MM.1S (cell line): ENCODE measurements around the gene RPL12.

Experiments
- DNase-seq: peaks from one replicate; pipeline ENCODE4 v3.0.0-alpha.2; 2015
- H2AFZ ChIP-seq: fragments of 300-600 bp; sonication (generic); 2 replicates; pipeline ENCODE4 v1.6.0; 2016; ENCODE audit warnings: antibody characterized with exemption, low read length
- H3F3A ChIP-seq: fragments of 300-600 bp; sonication (generic); 2 replicates; pipeline ENCODE4 v1.6.1; 2016; ENCODE audit warnings: mild to moderate bottlenecking, antibody characterized with exemption, low read length, moderate library complexity, mixed read lengths; ENCODE audit not compliant: insufficient read depth
- H3K27ac ChIP-seq: fragments of 300-600 bp; sonication (generic); 2 replicates; pipeline ENCODE4 v1.5.1; 2016; ENCODE audit warnings: mild to moderate bottlenecking, low read length
- H3K27me3 ChIP-seq: fragments of 300-600 bp; sonication (generic); replicated peaks from 2 replicates; pipeline ENCODE4 v1.6.0; 2016; ENCODE audit warnings: low read length; ENCODE audit not compliant: insufficient read depth
- H3K36me3 ChIP-seq: fragments of 300-600 bp; sonication (generic); replicated peaks from 2 replicates; pipeline ENCODE4 v1.6.1; 2016; ENCODE audit warnings: mild to moderate bottlenecking, low read length, mixed read lengths; ENCODE audit not compliant: insufficient read depth
- H3K4me1 ChIP-seq: fragments of 300-600 bp; sonication (generic); 2 replicates; pipeline ENCODE4 v1.6.1; 2016; ENCODE audit warnings: low read length, mixed read lengths
- H3K4me2 ChIP-seq: fragments of 300-600 bp; sonication (generic); 2 replicates; pipeline ENCODE4 v1.6.0; 2016; ENCODE audit warnings: low read depth, low read length
- H3K4me3 ChIP-seq: fragments of 300-600 bp; sonication (generic); 2 replicates; pipeline ENCODE4 v1.5.1; 2016; ENCODE audit warnings: low read length, mixed read lengths
- H3K79me2 ChIP-seq: fragments of 300-600 bp; sonication (generic); 2 replicates; pipeline ENCODE4 v1.6.1; 2016; ENCODE audit warnings: mixed run types, low read length, mixed read lengths
- H3K9ac ChIP-seq: fragments of 300-600 bp; sonication (generic); 2 replicates; pipeline ENCODE4 v1.6.1; 2016; ENCODE audit warnings: low read length, mixed read lengths
- H3K9me2 ChIP-seq: fragments of 300-600 bp; sonication (generic); replicated peaks from 2 replicates; pipeline ENCODE4 v1.6.1; 2016; ENCODE audit warnings: mild to moderate bottlenecking, low read length, mixed read lengths; ENCODE audit not compliant: insufficient read depth
- H3K9me3 ChIP-seq: fragments of 300-600 bp; sonication (generic); replicated peaks from 2 replicates; pipeline ENCODE4 v1.6.1; 2016; ENCODE audit warnings: mild to moderate bottlenecking, low read length, mixed read lengths; ENCODE audit not compliant: insufficient read depth
- H4K20me1 ChIP-seq: fragments of 300-600 bp; sonication (generic); 2 replicates; pipeline ENCODE4 v1.6.1; 2016; ENCODE audit warnings: mild to moderate bottlenecking, low read length, moderate library complexity, mixed read lengths; ENCODE audit not compliant: insufficient read depth
- CTCF ChIP-seq: fragments of 300-600 bp; sonication (generic); IDR thresholded peaks from 2 replicates; pipeline ENCODE4 v1.5.1; 2016; ENCODE audit warnings: antibody characterized with exemption, low read length, mixed read lengths
- EZH2 ChIP-seq: fragments of 300-600 bp; sonication (generic); optimal IDR thresholded peaks from 2 replicates; pipeline ENCODE3; 2017; ENCODE audit warnings: low read depth, mild to moderate bottlenecking, antibody characterized with exemption, low read length, mixed read lengths
- EZH2phosphoT487 ChIP-seq: fragments of 300-600 bp; sonication (generic); IDR thresholded peaks from 2 replicates; pipeline ENCODE4 v1.6.1; 2018; ENCODE audit warnings: antibody characterized with exemption, low read length

The RPL12 gene

DNA sequence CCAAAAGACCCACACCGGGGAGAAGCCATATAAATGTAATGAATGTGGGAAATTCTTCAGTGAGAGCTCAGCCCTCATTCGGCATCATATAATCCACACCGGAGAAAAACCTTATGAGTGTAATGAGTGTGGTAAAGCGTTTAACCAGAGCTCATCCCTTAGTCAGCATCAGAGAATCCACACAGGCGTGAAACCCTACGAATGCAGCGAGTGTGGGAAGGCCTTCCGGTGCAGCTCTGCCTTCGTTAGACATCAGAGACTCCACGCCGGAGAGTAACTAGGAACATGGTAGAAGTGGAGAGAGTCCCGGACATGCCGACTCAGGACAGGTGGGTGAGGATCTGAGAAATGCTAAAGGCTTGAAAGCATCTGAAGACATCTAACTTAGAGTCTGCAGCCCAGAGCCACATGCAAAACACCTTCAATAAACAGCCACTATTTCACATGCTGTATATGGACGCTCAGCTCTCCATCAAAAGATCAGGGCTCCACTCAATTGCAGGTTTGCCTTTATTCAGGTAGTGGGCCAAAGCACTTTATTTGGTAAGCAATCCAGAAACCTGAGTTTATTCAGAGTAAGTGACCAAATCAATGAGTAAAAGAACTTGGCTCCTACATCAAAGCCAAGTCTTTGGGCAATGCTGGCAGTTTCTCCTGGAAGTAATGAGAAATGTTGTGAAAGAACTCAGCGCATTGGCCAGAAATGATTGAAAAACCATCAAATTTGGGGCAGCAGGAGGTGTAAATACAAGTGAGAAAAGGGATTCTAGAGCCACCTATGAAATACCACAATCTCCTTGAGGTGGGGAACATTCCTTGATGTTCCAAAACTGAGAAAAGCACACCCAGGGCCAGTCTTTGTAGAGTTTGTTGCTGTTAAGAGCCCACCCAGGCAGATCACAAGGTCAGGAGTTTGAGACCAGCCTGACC is 6.0 kb downstream of the RPL12 start:
- H3K36me3 ChIP-seq: peaks cover 18% of the 10 kb centered on the region
- TF ChIP-seq EZH2 (no peak), EZH2phosphoT487 (no peak), CTCF (no peak)
- H3K9ac ChIP-seq: no peak overlapping the region
- H3K4me2 ChIP-seq: no peak overlapping the region
- no peak for DNase-seq
- no peaks in the 10 kb centered on the region for H3K9me3 ChIP-seq
- no peaks in the 10 kb centered on the region for H3K9me2 ChIP-seq
- H3K27me3 ChIP-seq: no peaks in the 10 kb centered on the region
- H3K27ac ChIP-seq: no peak overlapping the region; the same call in 1 of the 2 replicates
- H3F3A ChIP-seq: peaks cover 62% of the 10 kb centered on the region
- H2AFZ ChIP-seq: no peak overlapping the region
- H3K4me1 ChIP-seq: peaks cover 8% of the 10 kb centered on the region
- no peak overlapping the region for H3K4me3 ChIP-seq
- peaks cover 27% of the 10 kb centered on the region for H3K79me2 ChIP-seq
- peaks cover 36% of the 10 kb centered on the region for H4K20me1 ChIP-seq

DNA sequence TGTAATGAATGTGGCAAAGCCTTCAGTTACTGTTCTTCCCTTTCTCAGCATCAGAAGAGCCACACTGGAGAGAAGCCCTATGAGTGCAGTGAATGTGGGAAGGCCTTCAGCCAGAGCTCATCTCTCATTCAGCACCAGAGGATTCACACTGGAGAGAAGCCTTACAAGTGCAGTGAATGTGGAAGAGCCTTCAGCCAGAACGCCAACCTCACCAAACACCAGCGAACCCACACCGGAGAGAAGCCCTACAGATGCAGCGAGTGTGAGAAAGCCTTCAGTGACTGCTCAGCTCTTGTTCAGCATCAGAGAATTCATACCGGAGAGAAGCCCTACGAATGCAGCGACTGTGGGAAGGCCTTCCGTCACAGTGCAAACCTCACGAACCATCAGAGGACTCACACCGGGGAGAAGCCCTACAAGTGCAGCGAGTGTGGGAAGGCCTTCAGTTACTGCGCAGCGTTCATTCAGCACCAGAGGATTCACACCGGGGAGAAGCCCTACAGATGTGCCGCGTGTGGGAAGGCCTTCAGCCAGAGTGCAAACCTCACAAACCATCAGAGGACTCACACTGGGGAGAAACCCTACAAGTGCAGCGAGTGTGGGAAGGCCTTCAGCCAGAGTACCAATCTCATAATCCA is 6.8 kb downstream of the RPL12 start:
- Histone ChIP-seq H3F3A (peaks cover 54% of the 10 kb centered on the region), H3K9ac (no peak overlapping the region), H3K27me3 (no peaks in the 10 kb centered on the region), H4K20me1 (peaks cover 28% of the 10 kb centered on the region), H3K36me3 (peaks cover 14% of the 10 kb centered on the region), H3K4me3 (no peak overlapping the region), H3K79me2 (peaks cover 20% of the 10 kb centered on the region), H3K9me3 (no peaks in the 10 kb centered on the region), H2AFZ (no peak overlapping the region), H3K4me1 (peaks cover 6% of the 10 kb centered on the region), H3K9me2 (no peaks in the 10 kb centered on the region), H3K4me2 (no peak overlapping the region), H3K27ac (no peak overlapping the region)
- no peak for DNase-seq
- TF ChIP-seq EZH2phosphoT487 (no peak), EZH2 (no peak), CTCF (no peak)

GRCh38 chr9:127438394-127438793 is 12.8 kb downstream of the RPL12 start:
- H3F3A ChIP-seq: no peaks in the 10 kb centered on the region
- H4K20me1 ChIP-seq: no peaks in the 10 kb centered on the region
- peaks cover 11% of the 10 kb centered on the region for H3K36me3 ChIP-seq
- H2AFZ ChIP-seq: no peak overlapping the region
- no peak overlapping the region for H3K9ac ChIP-seq
- no peaks in the 10 kb centered on the region for H3K4me1 ChIP-seq
- no peak for TF ChIP-seq EZH2phosphoT487
- no peak for DNase-seq
- H3K4me3 ChIP-seq: no peak overlapping the region
- no peaks in the 10 kb centered on the region for H3K9me3 ChIP-seq
- no peak overlapping the region for H3K27ac ChIP-seq
- no peaks in the 10 kb centered on the region for H3K9me2 ChIP-seq
- H3K79me2 ChIP-seq: no peaks in the 10 kb centered on the region
- no peaks in the 10 kb centered on the region for H3K27me3 ChIP-seq
- no peak overlapping the region for H3K4me2 ChIP-seq
